Immature natural killer cell (primary cell): ENCODE data around the gene KATNAL2. TPM values are rescaled to one million over a fixed set of nuclear protein-coding genes. Genes with fewer than 3 reads are reported as not detected.

Source experiments
- DNase-seq, 3 donors: peaks; one replicate each; pipeline ENCODE4 v3.0.0; 2022; ENCODE audit warnings: mixed read lengths in 1 of 3
- H3K27ac Mint-ChIP-seq, 6 donors: one replicate each; pipeline ENCODE4 v1.8.0; 2020; ENCODE audit warnings: mixed read lengths in 6 of 6, mild to moderate bottlenecking in 5 of 6, inconsistent platforms in 4 of 6, moderate library complexity in 3 of 6
- H3K27me3 Mint-ChIP-seq, 3 donors: one replicate each; pipeline ENCODE4 v1.8.0; 2020 to 2021; ENCODE audit warnings: low read depth in 3 of 3, mild to moderate bottlenecking in 3 of 3, mixed read lengths in 3 of 3, moderate library complexity in 3 of 3, inconsistent platforms in 1 of 3
- H3K36me3 Mint-ChIP-seq, 3 donors: one replicate each; pipeline ENCODE4 v1.8.0; 2020; ENCODE audit warnings: mixed read lengths in 3 of 3, inconsistent platforms in 2 of 3, mild to moderate bottlenecking in 2 of 3
- H3K4me1 Mint-ChIP-seq, 2 donors: one replicate each; pipeline ENCODE4 v1.8.0; 2020; ENCODE audit warnings: inconsistent platforms in 2 of 2, mild to moderate bottlenecking in 2 of 2, mixed read lengths in 2 of 2, moderate library complexity in 1 of 2
- H3K4me3 Mint-ChIP-seq, 5 donors: one replicate each; pipeline ENCODE4 v1.8.0; 2020; ENCODE audit warnings: mild to moderate bottlenecking in 5 of 5, mixed read lengths in 5 of 5, inconsistent platforms in 3 of 5, moderate library complexity in 3 of 5
- H3K9me3 Mint-ChIP-seq, 6 donors: one replicate each; pipeline ENCODE4 v1.8.0; 2020; ENCODE audit warnings: mild to moderate bottlenecking in 6 of 6, mixed read lengths in 6 of 6, inconsistent platforms in 4 of 6, moderate library complexity in 3 of 6
- polyA plus RNA-seq, 3 donors: library from polyadenylated mRNA; unstranded; fragments of 300-500 nt; fragmentation: Illumina TruSeq; gene quantifications; one replicate each; pipeline ENCODE4 v1.2.3, GENCODE V29; 2021

The KATNAL2 gene
- polyA plus RNA-seq, 3 donors from 2014 or later, result 0.08 TPM; not detected in 2

- Mint-ChIP-seq H3K9me3 (peaks cover 0 to 1% (median 0%) of the 10 kb centered on the region in 6 donors), H3K27ac (no peak overlapping the region), H3K27me3 (peaks cover 0 to 2% (median 0%) of the 10 kb centered on the region in 3 donors), H3K4me1 (peaks cover 2 to 35% of the 10 kb centered on the region in 2 donors), H3K36me3 (peaks cover 13 to 30% (median 13%) of the 10 kb centered on the region in 3 donors), H3K4me3 (no peak overlapping the region)
- DNase-seq, result no peak
Measured at GRCh38 chr18:46903406-46903805, 14.0 kb upstream of the KATNAL2 start.

DNA sequence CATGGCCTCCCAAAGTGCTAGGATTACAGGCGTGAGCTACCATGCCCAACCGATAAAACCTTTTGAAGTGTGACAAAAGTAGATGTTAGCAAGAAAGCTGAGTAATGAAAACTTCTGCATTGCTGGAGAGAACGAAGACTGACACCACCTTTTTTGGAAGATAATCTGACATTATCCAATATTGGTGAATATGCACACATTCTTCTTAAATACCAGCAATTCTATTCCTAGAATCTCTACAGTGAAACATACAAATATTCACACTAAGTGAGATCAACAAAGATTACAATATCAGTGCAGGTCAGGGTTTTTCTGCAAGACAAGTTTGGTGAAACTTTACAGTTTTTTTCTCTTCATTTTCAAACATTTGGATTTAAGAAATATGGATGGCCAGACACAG is 7.9 kb upstream of the KATNAL2 start:
- no peak for DNase-seq
- Mint-ChIP-seq H3K27me3 (no peaks in the 10 kb centered on the region), H3K4me3 (no peak overlapping the region), H3K36me3 (peaks cover 0 to 11% (median 0%) of the 10 kb centered on the region in 3 donors), H3K27ac (no peak overlapping the region), H3K4me1 (peaks cover 8 to 28% of the 10 kb centered on the region in 2 donors), H3K9me3 (peaks cover 0 to 1% (median 0%) of the 10 kb centered on the region in 6 donors)

- Mint-ChIP-seq H3K4me3 (no peak overlapping the region), H3K27me3 (no peaks in the 10 kb centered on the region), H3K9me3 (no peaks in the 10 kb centered on the region), H3K27ac (no peak overlapping the region), H3K4me1 (peaks cover 21 to 34% of the 10 kb centered on the region in 2 donors), H3K36me3 (peaks cover 0 to 11% (median 0%) of the 10 kb centered on the region in 3 donors)
- DNase-seq, result no peak
Measured at GRCh38 chr18:46910856-46911255, 6.5 kb upstream of the KATNAL2 start.

DNA sequence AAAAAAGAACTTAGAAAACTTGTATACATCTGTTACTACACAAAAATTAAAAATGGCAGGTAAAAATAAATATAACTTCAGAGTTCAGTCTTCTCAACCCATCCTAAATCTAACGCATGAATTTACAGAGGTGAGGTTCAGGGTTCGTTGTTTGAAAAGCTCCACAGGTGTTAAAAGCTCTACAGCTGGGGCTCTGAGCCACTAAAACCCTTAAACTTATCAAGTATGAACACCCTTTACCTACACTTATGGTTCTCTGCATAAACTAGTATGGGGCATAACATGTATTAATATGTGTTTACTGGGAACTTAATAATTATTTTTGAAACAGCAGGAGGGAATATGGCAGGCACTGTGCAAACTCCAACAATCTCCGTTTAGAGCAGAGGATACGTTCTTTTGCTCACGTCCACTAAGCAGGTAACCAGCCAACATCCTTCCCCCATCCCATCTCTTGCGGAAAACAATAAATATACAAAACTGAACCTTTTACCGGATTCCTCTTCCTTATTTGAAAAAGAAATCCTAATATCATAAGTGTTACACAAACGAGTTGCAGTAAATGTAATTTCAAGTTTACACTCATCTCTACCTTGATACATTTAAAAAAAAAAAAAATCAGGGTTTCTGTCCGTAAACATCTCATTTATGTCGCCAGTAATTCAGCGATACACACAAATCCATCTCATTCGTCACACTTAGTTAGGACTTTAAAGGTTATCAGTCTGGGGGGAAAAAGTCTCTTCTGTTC is 1.4 kb upstream of the KATNAL2 start:
- peak overlapping the region; percentile 68 to 95 (median 92) for H3K27ac Mint-ChIP-seq
- peak overlapping the region; percentile 90 to 94 (median 90) for H3K4me3 Mint-ChIP-seq
- no peaks in the 10 kb centered on the region for H3K9me3 Mint-ChIP-seq
- no peaks in the 10 kb centered on the region for H3K36me3 Mint-ChIP-seq
- no peak for DNase-seq
- H3K4me1 Mint-ChIP-seq, result peaks cover 40 to 52% of the 10 kb centered on the region in 2 donors
- H3K27me3 Mint-ChIP-seq, result peaks cover 0 to 13% (median 4%) of the 10 kb centered on the region in 3 donors

- Mint-ChIP-seq H3K4me3 (peak overlapping the region; percentile 90 to 94 (median 90)), H3K4me1 (peaks cover 40 to 52% of the 10 kb centered on the region in 2 donors), H3K27ac (peak overlapping the region; percentile 68 to 95 (median 92)), H3K27me3 (peaks cover 0 to 13% (median 4%) of the 10 kb centered on the region in 3 donors), H3K9me3 (no peaks in the 10 kb centered on the region), H3K36me3 (no peaks in the 10 kb centered on the region)
- peak; percentile 74 to 76 (median 76) for DNase-seq
Measured at GRCh38 chr18:46916551-46917107, 773 bp upstream of the KATNAL2 start.

DNA sequence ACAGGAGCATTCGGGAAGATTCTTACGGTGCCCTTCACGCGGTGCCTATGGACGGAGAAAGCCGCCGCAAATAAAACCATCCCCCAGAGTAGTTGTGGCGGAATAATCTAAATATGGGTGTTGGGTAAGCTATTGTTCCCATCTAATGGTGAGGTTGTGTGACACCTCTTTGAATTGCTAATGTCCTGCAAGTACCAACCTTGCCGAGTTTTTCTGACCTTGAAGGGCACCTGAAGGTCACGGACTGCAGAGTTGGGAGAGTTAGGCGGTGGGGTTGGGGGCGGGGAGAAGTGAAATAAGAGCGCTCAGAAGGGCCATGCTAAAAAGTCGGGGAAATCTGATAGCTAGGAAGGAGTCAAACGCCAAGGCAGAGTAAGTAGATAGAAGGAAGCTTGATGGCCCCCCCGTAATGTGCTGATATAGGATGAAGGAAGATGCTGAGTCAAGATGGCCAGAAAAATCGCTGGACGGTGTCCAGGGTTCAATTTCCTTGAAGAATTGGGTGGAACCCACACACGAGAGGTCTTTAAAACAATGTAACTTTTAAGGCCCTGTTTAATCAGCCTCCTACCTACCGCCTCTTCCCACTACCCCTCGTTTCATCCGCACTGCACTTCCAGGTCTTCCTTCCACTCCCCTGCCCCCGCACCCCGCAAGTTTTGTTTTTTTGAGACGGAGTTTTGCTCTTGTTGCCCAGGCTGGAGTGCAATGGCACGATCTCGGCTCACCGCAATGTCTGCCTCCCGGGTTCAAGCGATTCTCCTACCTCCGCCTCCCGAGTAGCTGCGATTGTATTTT is 600 bp downstream of the KATNAL2 start:
- DNase-seq, result no peak
- peaks cover 0 to 13% (median 4%) of the 10 kb centered on the region in 3 donors for H3K27me3 Mint-ChIP-seq
- H3K4me3 Mint-ChIP-seq, result peak overlapping the region; percentile 76 to 90 (median 89)
- peaks cover 40 to 50% of the 10 kb centered on the region in 2 donors for H3K4me1 Mint-ChIP-seq
- H3K36me3 Mint-ChIP-seq, result no peaks in the 10 kb centered on the region
- no peaks in the 10 kb centered on the region for H3K9me3 Mint-ChIP-seq
- peak overlapping the region; percentile 62 to 88 (median 74) for H3K27ac Mint-ChIP-seq

DNA sequence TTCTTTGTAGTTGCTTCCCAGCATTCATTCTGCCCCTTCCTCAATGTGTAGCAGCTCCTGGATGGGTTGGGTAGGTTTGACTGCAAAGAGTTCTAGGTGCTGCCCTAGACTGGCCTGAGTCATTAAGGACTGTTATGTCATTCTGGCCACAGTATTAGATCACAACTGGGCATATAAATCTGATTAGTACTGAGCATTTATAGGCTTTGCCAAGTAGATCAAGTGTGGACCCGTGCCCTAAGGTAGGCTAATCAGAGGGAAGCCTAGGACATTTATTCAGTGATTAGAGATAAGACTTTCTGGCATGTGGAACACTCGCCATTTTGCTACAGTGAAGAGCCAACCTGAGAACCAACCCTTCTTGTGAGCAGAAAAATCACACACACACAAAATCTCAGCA is 2.7 kb downstream of the KATNAL2 start:
- Mint-ChIP-seq H3K9me3 (peaks cover 0 to 2% (median 0%) of the 10 kb centered on the region in 6 donors), H3K27ac (no peak overlapping the region), H3K4me3 (peak overlapping the region in 1 of 5 donors; percentile 23)

GRCh38 chr18:46920653-46921052 is 3.3 kb downstream of the KATNAL2 start:
- Mint-ChIP-seq H3K4me3 (no peak overlapping the region), H3K9me3 (peaks cover 0 to 2% (median 0%) of the 10 kb centered on the region in 6 donors), H3K27me3 (peaks cover 4 to 17% (median 8%) of the 10 kb centered on the region in 3 donors), H3K4me1 (peaks cover 23 to 26% of the 10 kb centered on the region in 2 donors), H3K27ac (no peak overlapping the region), H3K36me3 (no peaks in the 10 kb centered on the region)
- no peak for DNase-seq

More for the DNA sequence above, 2.7 kb downstream of the KATNAL2 start:
- Mint-ChIP-seq H3K4me1 (peaks cover 29 to 32% of the 10 kb centered on the region in 2 donors), H3K36me3 (no peaks in the 10 kb centered on the region), H3K27me3 (peaks cover 2 to 17% (median 8%) of the 10 kb centered on the region in 3 donors)
- no peak for DNase-seq

- no peaks in the 10 kb centered on the region for H3K4me1 Mint-ChIP-seq
- H3K27me3 Mint-ChIP-seq, result peaks cover 0 to 14% (median 2%) of the 10 kb centered on the region in 3 donors
- H3K36me3 Mint-ChIP-seq, result no peaks in the 10 kb centered on the region
- no peak overlapping the region for H3K4me3 Mint-ChIP-seq
- DNase-seq, result no peak
- no peak overlapping the region for H3K27ac Mint-ChIP-seq
- no peaks in the 10 kb centered on the region for H3K9me3 Mint-ChIP-seq
Measured at GRCh38 chr18:46939337-46939963, 22.0 kb downstream of the KATNAL2 start.

DNA sequence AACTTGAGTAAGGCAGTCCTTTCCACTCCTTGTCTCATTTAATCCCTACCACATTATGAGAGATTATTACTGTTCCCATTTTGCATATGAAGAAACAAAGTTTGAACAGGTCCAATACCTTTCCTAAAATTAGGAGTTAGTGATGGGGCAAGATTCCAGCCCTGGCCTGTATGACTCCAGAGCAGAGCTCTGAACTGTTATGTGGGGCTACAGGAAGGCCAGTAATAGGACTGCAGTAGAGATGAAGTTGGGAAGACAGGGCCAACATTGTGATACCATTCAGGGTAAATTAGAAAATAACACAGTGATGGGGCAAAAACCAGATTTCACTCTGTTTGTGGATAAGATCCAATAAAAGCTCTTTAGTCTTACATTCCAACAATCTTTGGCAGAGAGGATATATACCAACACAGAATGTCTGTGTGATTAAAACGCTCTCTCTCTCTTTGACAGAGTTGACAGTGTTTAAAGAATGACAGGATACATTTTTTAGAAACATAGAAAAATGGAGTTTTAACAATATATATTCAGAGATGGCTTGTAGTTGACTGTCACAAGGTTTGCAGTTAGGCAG is 22.7 kb downstream of the KATNAL2 start:
- Mint-ChIP-seq H3K36me3 (no peaks in the 10 kb centered on the region), H3K27me3 (peaks cover 0 to 15% (median 2%) of the 10 kb centered on the region in 3 donors), H3K9me3 (no peaks in the 10 kb centered on the region), H3K4me1 (peaks cover 0 to under 1% of the 10 kb centered on the region in 2 donors), H3K4me3 (no peak overlapping the region), H3K27ac (no peak overlapping the region)
- DNase-seq, result no peak

GRCh38 chr18:46942646-46943045 is 25.2 kb downstream of the KATNAL2 start:
- H3K36me3 Mint-ChIP-seq, result no peaks in the 10 kb centered on the region
- no peaks in the 10 kb centered on the region for H3K9me3 Mint-ChIP-seq
- H3K4me1 Mint-ChIP-seq, result peaks cover 0 to 5% of the 10 kb centered on the region in 2 donors
- no peak for DNase-seq
- no peak overlapping the region for H3K4me3 Mint-ChIP-seq
- no peak overlapping the region for H3K27ac Mint-ChIP-seq
- peaks cover 0 to 17% (median 2%) of the 10 kb centered on the region in 3 donors for H3K27me3 Mint-ChIP-seq

GRCh38 chr18:46946656-46947282 is 29.4 kb downstream of the KATNAL2 start:
- Mint-ChIP-seq H3K4me1 (peaks cover 0 to 5% of the 10 kb centered on the region in 2 donors), H3K36me3 (no peaks in the 10 kb centered on the region), H3K27ac (no peak overlapping the region), H3K4me3 (no peak overlapping the region), H3K9me3 (no peaks in the 10 kb centered on the region), H3K27me3 (peaks cover 4 to 13% (median 5%) of the 10 kb centered on the region in 3 donors)
- DNase-seq, result peak; percentile 50 to 52 (median 50)
